Fibroblast of lung (primary cell): ENCODE data around the gene ZNF579.

Experiments
- CTCF ChIP-seq, 2 donors: IDR thresholded peaks in 1 of 2; conservative IDR thresholded peaks in 1 of 2; 1 replicate in 1 of 2; 2 replicates in 1 of 2; pipeline ENCODE4 v1.5.1; 2011 to 2012; ENCODE audit warnings: low read length in 2 of 2, control low read depth in 1 of 2, inconsistent platforms in 1 of 2, low read depth in 1 of 2, mild to moderate bottlenecking in 1 of 2
- EZH2 ChIP-seq: IDR thresholded peaks from 2 replicates; pipeline ENCODE4 v1.5.1; 2012; ENCODE audit warnings: low read length, control low read depth, mild to moderate bottlenecking; ENCODE audit errors: missing control alignments

- TF ChIP-seq CTCF (conservative IDR thresholded peaks at IDR 0.05 in 1 of 2, IDR thresholded peaks at IDR 0.05 in 1 of 2; ENCODE audit: low read depth in 1 of 2, low read length in 2 of 2) (no peak), EZH2 (no peak)
Observed at GRCh38 chr19:55591555-55591954, 10.9 kb upstream of the ZNF579 start.
